ENCODE data around the gene RSRC2.
A peak's percentile ranks its signal among the peaks of the same experiment; 100 is the strongest.
"Not testable (repeated sequence)": the region's sequence is repeated elsewhere in the genome, so short reads cannot be mapped to it uniquely, and the experiment has no call there.

Gene RSRC2

DNA sequence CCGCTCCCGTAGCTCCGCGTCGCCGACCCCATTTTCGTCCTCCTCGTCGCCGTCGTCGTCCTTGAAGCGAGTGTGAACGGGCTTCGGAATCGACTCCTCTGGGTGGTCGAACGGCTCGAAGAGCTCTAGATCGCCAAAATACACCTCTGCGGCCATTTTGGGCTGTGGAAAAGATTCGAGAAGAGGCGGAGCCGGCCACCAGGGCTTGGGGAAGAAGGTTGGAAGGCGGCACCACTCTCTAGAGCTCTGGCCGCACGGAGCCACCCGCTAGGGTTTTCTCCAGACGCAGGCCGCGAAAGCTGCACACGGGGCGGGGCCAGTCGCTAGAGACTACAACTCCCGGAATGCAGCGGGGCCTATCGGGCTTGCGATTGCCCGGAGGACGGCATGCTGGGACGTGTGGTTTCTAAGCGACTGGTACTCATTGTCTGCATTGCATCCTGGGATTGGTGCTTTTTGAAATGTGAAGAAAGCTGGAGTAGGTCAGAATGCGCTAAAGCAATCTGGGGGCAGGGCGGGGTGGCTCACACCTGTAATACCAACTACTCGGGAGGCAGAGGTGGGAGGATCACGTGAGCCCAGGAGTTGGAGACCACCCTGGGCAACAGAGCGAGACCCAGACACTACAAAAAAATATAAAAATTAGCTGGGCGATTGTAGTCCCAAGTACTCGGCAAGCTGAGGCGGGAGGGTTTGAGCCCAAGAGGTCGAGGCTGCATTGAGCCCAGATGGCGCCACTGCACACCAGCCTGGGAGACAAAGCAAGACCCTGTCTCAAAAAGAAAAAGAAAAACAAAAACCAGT is 25.8 kb downstream of the RSRC2 start, which contains the start of gene ZCCHC8:
Gene ZCCHC8 (minus strand): TSS at position 248 of the 804 bp plus-strand sequence. CDS start 92 bp downstream, at position 156.
- FAIRE-seq (peak; percentile 97), DNase-seq (ENCODE audit: insufficient read length) (peak; percentile 75)
- TF ChIP-seq TAF1 (IDR thresholded peaks at IDR 0.05; ENCODE audit: borderline replicate concordance, low read depth, low read length) (peak; percentile 83), POLR2A (IDR thresholded peaks at IDR 0.05; ENCODE audit: low read depth, low read length) (peak; percentile 89; the same call in 1 of the 2 replicates), POLR2AphosphoS5 (IDR thresholded peaks at IDR 0.05; ENCODE audit: low read depth, low read length) (peak; percentile 82)

DNA sequence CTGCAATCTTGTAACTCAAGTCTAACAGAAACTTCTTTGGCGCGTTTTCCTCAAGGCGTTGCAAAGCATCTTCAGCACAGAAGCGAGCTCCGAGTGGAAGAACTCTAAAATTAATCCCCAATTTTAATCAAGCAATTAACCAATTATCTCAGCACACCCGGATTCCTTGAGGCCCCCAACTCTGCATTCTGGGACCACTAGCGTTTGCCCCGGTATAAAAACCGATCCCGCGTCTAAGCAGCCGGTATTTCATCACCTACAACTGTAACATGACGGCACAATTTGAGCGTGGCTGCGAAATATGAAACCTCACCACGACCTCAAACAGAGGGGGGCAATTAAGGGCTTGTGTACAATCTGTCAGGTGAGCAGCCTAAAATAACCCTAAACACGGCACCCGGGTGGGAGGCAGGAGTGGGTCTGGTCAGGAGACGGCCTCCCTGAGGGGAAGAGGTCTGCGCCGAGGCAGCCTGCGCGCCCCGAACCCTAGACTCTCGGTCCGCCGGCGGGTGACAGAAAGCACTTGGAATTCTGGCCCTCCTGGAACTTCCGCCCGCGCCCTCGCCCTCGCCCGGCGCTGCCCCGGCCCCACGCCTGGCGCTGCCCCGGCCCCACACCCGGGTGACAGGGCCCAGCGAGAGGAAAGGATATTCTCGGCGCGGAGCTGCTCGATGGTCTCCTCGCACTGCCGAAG is 26.6 kb downstream of the RSRC2 start:
- DNase-seq (ENCODE audit: insufficient read length) = peak; percentile 19
- no peak for FAIRE-seq
- TF ChIP-seq POLR2A (IDR thresholded peaks at IDR 0.05; ENCODE audit: low read depth, low read length) = no peak
- 0 out of 2 replicates have a peak, but pooled peaks have one; percentile 25 for TF ChIP-seq TAF1 (IDR thresholded peaks at IDR 0.05; ENCODE audit: borderline replicate concordance, low read depth, low read length)

DNA sequence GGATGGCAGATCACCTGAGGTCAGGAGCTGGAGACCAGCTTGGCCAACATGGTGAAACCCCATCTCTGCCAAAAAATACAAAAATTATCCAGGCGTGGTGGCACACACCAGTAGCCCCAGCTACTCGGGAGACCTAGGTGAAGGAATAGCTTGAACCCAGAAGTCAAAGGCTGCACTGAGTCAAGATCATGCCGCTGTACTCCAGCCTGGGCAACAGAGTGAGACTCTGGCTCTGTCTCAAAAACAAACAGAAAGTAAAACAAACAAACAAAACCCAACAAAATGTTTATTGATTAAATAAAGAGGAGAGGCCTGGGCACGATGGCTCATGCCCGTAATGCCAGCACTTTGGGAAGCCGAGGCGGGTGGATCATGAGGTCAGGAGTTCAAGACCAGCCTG is 31.5 kb downstream of the RSRC2 start:
- FAIRE-seq (no peak), DNase-seq (ENCODE audit: insufficient read length) (no peak)
- TF ChIP-seq TAF1 (IDR thresholded peaks at IDR 0.05; ENCODE audit: borderline replicate concordance, low read depth, low read length) (no peak), POLR2AphosphoS5 (IDR thresholded peaks at IDR 0.05; ENCODE audit: low read depth, low read length) (no peak), POLR2A (IDR thresholded peaks at IDR 0.05; ENCODE audit: low read depth, low read length) (no peak)

DNA sequence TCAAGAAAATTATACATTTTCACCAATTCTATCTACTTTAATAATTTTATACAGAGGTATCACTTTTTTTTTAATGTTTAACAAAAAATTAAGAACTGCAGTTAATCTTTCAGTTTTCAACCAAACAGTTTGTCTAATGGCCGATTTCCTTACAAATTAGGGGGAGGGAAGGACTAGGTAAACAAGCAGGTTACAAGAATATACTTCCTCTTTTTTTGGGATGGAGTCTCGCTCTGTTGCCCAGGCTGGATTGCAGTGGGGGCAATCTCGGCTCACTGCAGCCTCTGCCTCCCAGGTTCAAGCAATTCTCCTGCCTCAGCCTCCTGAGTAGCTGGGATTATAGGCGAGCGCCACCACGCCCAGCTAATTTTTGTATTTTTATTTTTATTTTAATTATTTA is 33.5 kb downstream of the RSRC2 start:
- not testable (repeated sequence) for FAIRE-seq; DNase-seq (ENCODE audit: insufficient read length)

DNA sequence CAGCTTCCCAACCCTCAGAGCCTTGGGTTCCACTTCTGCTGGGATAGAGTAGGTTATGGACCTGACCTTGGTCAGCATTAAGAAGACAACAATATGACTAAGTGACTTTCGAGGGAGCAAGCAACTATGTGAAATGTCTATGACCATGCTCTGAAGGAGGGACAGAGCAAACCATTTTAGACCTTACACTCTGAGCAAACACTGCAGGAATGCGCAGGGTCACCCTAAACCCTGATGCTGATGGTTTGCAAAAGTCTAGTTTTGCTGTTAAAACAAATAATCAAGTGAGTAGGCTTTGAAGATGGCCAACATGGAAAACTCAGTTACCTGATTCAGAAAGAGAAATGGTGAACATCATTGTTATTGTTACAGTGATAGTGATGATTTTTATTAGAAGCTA is 34.7 kb downstream of the RSRC2 start:
- DNase-seq (ENCODE audit: insufficient read length) (no peak), FAIRE-seq (no peak)
- TF ChIP-seq POLR2AphosphoS5 (IDR thresholded peaks at IDR 0.05; ENCODE audit: low read depth, low read length) (no peak), TAF1 (IDR thresholded peaks at IDR 0.05; ENCODE audit: borderline replicate concordance, low read depth, low read length) (no peak), POLR2A (IDR thresholded peaks at IDR 0.05; ENCODE audit: low read depth, low read length) (no peak)

DNA sequence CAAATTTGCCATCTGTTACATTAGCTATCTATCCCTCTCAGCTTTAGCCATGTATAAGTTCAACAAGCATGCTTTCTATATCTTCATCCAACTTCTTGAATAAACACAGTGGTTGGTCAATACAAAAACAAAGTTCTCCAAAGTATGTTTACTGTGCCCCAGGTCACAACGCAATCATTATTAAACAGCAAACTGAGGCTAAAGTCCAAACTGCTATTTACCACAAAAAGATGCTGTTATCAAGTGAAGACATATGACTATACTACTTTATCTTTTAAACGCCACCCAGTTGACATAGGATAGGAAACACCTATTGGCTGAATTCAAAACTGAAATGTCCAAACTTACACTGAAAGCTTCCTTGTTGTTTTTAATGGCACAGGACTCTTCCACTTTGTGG is 37.7 kb downstream of the RSRC2 start:
- no peak for TF ChIP-seq POLR2A (IDR thresholded peaks at IDR 0.05; ENCODE audit: low read depth, low read length)
- TF ChIP-seq TAF1 (IDR thresholded peaks at IDR 0.05; ENCODE audit: borderline replicate concordance, low read depth, low read length) = no peak
- no peak for TF ChIP-seq POLR2AphosphoS5 (IDR thresholded peaks at IDR 0.05; ENCODE audit: low read depth, low read length)
- no peak for DNase-seq (ENCODE audit: insufficient read length)
- FAIRE-seq = no peak

DNA sequence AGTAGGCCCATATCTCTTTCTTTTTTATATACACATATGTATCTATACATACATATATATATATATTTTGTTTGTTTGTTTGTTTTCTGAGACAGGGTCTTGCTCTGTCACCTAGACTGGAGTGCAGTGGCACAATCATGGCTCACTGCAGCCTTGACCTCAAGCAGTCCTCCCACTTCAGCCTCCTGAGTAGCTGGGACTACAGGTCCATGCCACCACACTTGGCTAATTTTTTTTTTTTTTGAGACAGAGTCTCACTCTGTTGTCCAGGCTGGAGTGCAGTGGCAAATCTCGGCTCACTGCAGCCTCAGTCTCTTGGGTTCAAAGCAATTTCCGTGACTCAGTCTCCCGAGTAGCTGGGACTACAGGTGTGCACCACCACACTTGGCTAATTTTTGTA is 38.9 kb downstream of the RSRC2 start:
- DNase-seq (ENCODE audit: insufficient read length); FAIRE-seq: not testable (repeated sequence)

DNA sequence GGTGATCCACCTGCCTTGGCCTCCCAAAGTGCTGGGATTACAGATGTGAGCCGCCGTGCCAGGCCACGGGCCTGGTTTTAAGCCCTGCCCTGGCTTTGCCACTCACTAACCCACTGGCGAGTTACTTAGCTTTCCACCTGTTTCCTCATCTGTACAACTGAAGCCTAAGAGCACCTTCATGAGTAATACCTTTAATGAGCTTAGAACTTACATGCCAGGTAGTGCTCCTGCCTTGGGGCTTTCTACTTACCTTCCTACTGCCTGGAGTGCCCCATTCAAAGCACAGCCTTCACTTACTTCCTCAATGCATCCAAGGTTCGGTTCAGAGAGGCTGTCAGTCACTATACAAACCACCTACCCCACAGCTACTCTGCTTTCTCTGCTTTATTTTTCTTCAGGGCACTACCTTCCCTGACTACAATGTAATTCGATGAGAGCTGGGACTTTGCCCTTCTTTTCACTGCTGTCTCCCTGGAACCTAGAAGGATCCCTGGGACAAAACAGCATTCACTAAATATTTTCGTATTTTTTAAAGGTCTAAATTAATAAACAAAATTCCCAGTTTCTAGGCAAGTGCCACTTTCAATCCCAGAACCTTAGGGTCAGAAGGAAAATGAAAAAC is 39.8 kb downstream of the RSRC2 start:
- no peak for DNase-seq (ENCODE audit: insufficient read length)
- TF ChIP-seq POLR2A (IDR thresholded peaks at IDR 0.05; ENCODE audit: low read depth, low read length) = no peak
- TF ChIP-seq TAF1 (IDR thresholded peaks at IDR 0.05; ENCODE audit: borderline replicate concordance, low read depth, low read length) = no peak
- no peak for TF ChIP-seq POLR2AphosphoS5 (IDR thresholded peaks at IDR 0.05; ENCODE audit: low read depth, low read length)
- FAIRE-seq = no peak

DNA sequence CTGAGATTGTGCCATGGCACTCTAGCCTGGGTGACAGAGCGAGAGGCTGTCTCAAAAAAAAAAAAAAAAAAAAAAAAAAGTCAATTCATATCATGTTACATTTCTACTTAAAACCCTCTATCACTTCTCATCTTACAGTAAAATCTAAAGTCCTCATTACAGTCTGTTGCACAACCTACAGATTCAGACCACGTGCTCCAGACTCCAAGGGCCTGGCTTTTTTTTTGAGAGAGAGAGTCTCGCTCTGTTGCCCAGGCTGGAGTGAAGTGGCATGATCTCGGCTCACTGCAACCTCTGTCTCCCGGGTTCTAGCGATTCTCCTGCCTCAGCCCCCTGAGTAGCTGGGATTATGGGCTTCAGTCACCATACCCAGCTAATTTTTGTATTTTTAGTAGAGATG is 40.4 kb downstream of the RSRC2 start:
- not testable (repeated sequence) for DNase-seq (ENCODE audit: insufficient read length); FAIRE-seq

DNA sequence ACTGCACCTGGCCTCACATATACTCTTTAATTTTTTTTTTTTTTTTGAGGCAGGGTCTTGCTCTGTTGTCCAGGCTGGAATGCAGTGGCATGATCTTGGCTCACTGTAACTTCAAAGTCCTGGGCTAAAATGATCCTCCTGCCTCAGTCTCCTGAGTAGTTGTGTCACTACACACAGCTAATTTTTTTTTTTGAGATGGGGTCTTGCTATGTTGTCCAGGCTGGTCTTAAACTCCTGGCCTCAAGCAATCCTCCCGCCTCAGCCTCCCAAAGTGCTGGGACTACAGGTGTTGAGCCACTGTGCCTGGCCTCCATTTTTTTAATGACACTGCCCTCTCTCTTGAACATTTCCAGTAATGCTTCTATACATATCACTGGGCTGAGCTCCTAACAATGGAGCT is 42.4 kb downstream of the RSRC2 start:
- DNase-seq (ENCODE audit: insufficient read length); FAIRE-seq: not testable (repeated sequence)

DNA sequence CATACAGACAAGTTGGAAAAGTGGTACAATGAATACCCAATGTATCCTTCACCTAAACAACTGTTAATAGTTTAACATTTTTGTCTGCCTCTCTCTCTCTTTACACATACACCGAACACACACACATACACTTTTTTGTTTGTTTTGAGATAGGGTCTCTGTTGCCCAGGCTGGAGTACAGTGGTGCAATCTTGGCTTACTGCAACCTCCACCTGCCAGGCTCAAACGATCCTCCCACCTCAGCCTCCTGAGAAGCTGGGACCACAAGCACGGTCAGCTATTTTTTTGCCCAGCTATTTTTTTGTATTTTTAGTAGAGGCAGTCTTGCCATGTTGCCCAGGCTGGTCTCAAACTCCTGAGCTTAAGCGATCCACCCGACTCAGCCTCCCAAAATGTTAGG is 42.8 kb downstream of the RSRC2 start:
- TF ChIP-seq POLR2AphosphoS5 (IDR thresholded peaks at IDR 0.05; ENCODE audit: low read depth, low read length) (no peak), POLR2A (IDR thresholded peaks at IDR 0.05; ENCODE audit: low read depth, low read length) (no peak), TAF1 (IDR thresholded peaks at IDR 0.05; ENCODE audit: borderline replicate concordance, low read depth, low read length) (no peak)
- FAIRE-seq = no peak
- DNase-seq (ENCODE audit: insufficient read length) = no peak

DNA sequence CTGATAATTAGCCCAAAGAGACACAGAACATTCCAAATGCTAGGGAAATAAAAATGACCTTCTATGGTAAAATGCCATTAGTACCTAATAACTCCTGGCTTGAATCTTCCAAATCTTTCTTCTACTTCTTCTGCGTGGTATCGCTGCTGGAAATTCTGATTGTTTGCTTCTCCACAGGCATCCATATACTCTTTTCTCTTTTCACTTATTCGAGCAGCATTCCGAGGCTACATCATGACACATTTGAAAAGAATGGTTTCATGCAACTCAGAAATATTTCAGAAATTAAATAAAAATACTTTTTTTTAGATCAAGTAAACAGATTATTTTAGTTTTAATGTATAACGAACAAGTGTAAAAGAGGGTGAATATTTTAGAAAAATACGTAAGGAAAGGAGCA is 44.9 kb downstream of the RSRC2 start:
- FAIRE-seq = no peak
- TF ChIP-seq POLR2AphosphoS5 (IDR thresholded peaks at IDR 0.05; ENCODE audit: low read depth, low read length) = no peak
- no peak for TF ChIP-seq POLR2A (IDR thresholded peaks at IDR 0.05; ENCODE audit: low read depth, low read length)
- no peak for TF ChIP-seq TAF1 (IDR thresholded peaks at IDR 0.05; ENCODE audit: borderline replicate concordance, low read depth, low read length)
- no peak for DNase-seq (ENCODE audit: insufficient read length)

All from GM12892 (cell line).